GM23338 (cell line): ENCODE results near the gene TAS2R14. TPM values are rescaled to one million over a fixed set of nuclear protein-coding genes. Genes with fewer than 3 reads are reported as not detected.

Experiments used
- ATAC-seq: fragments of 200-7000 bp; cut with Tn5 transposase; 3 replicates; pipeline ENCODE4 v1.9.1; 2020
- DNase-seq: peaks from one replicate; pipeline ENCODE4 v3.0.0-alpha.2; 2015; ENCODE audit warnings: low spot score
- H2AFZ ChIP-seq: fragments of 200-600 bp; sonication (generic); 2 replicates; pipeline ENCODE4 v1.8.0; 2016; ENCODE audit warnings: antibody characterized with exemption, mild to moderate bottlenecking, moderate library complexity
- H3F3A ChIP-seq: fragments of 200-600 bp; sonication (generic); replicated peaks from 2 replicates; pipeline ENCODE4 v1.8.0; 2017; ENCODE audit warnings: antibody characterized with exemption, mixed run types, low read depth
- H3K27ac ChIP-seq: fragments of 200-600 bp; sonication (generic); 2 replicates; pipeline ENCODE4 v1.6.1; 2016; ENCODE audit warnings: low read depth
- H3K27me3 ChIP-seq: fragments of 200-600 bp; sonication (generic); 2 replicates; pipeline ENCODE4 v1.8.0; 2016; ENCODE audit warnings: mild to moderate bottlenecking, mixed run types, moderate library complexity; ENCODE audit not compliant: insufficient read depth
- H3K36me3 ChIP-seq: fragments of 200-600 bp; sonication (generic); 2 replicates; pipeline ENCODE4 v1.8.0; 2016; ENCODE audit warnings: mild to moderate bottlenecking; ENCODE audit not compliant: insufficient read depth
- H3K4me1 ChIP-seq: fragments of 200-600 bp; sonication (generic); 2 replicates; pipeline ENCODE4 v1.8.0; 2016; ENCODE audit warnings: mild to moderate bottlenecking, moderate library complexity; ENCODE audit not compliant: insufficient read depth
- H3K4me2 ChIP-seq: fragments of 200-600 bp; sonication (generic); 2 replicates; pipeline ENCODE4 v1.7.1; 2017; ENCODE audit warnings: mixed run types
- H3K4me3 ChIP-seq: fragments of 200-600 bp; sonication (generic); 2 replicates; pipeline ENCODE4 v1.6.1; 2016; ENCODE audit warnings: mixed run types
- H3K79me2 ChIP-seq: fragments of 200-600 bp; sonication (generic); replicated peaks from 2 replicates; pipeline ENCODE4 v1.8.0; 2017; ENCODE audit warnings: mild to moderate bottlenecking; ENCODE audit not compliant: insufficient read depth
- H3K9me2 ChIP-seq: fragments of 200-600 bp; sonication (generic); 2 replicates; pipeline ENCODE4 v1.8.0; 2017; ENCODE audit not compliant: insufficient read depth
- H4K20me1 ChIP-seq: fragments of 200-600 bp; sonication (generic); replicated peaks from 2 replicates; pipeline ENCODE4 v1.8.0; 2017; ENCODE audit warnings: mild to moderate bottlenecking; ENCODE audit not compliant: insufficient read depth
- H3K27ac Mint-ChIP-seq: 2 replicates; pipeline ENCODE4 v1.8.0; 2020; ENCODE audit warnings: inconsistent platforms, mild to moderate bottlenecking, moderate library complexity, mixed read lengths
- H3K27me3 Mint-ChIP-seq: 3 replicates; pipeline ENCODE4 v1.8.0; 2022; ENCODE audit warnings: low read depth, mild to moderate bottlenecking, moderate library complexity, mixed read lengths, inconsistent platforms; ENCODE audit not compliant: insufficient read depth, poor library complexity
- H3K36me3 Mint-ChIP-seq: 3 replicates; pipeline ENCODE4 v1.8.0; 2021; ENCODE audit warnings: low read depth, mild to moderate bottlenecking, inconsistent platforms, moderate library complexity, mixed read lengths
- H3K4me1 Mint-ChIP-seq: 3 replicates; pipeline ENCODE4 v1.8.0; 2020; ENCODE audit warnings: mild to moderate bottlenecking, inconsistent platforms, mixed read lengths
- H3K4me3 Mint-ChIP-seq: 3 replicates; pipeline ENCODE4 v1.8.0; 2021; ENCODE audit warnings: moderate library complexity, mild to moderate bottlenecking, inconsistent platforms, mixed read lengths
- H3K9me3 Mint-ChIP-seq: 3 replicates; pipeline ENCODE4 v1.8.0; 2020; ENCODE audit warnings: moderate library complexity, mild to moderate bottlenecking, inconsistent platforms, mixed read lengths
- CREB1 ChIP-seq: fragments of 250-450 bp; sonication (Bioruptor Pico); IDR thresholded peaks from 2 replicates; pipeline ENCODE4 v1.5.0; 2020; ENCODE audit warnings: low read depth, mild to moderate bottlenecking, moderate library complexity
- EZH2 ChIP-seq: fragments of 200-600 bp; sonication (generic); IDR thresholded peaks from one replicate; pipeline ENCODE4 v1.8.0; 2017; ENCODE audit warnings: antibody characterized with exemption, mild to moderate bottlenecking, low read depth; ENCODE audit not compliant: unreplicated experiment
- EZH2phosphoT487 ChIP-seq: fragments of 200-600 bp; sonication (generic); IDR thresholded peaks from one replicate; pipeline ENCODE4 v1.8.1; 2018; ENCODE audit warnings: antibody characterized with exemption; ENCODE audit not compliant: unreplicated experiment
- NANOG ChIP-seq: IDR thresholded peaks from 2 replicates; pipeline ENCODE4 v1.6.1; 2016; ENCODE audit warnings: antibody characterized with exemption, borderline replicate concordance
- POLR2AphosphoS5 ChIP-seq: IDR thresholded peaks from 2 replicates; pipeline ENCODE4 v1.6.1; 2016; ENCODE audit warnings: antibody characterized with exemption, low read depth
- STAT1 ChIP-seq: IDR thresholded peaks from one replicate; pipeline ENCODE4 v1.6.1; 2016; ENCODE audit warnings: antibody characterized with exemption; ENCODE audit not compliant: unreplicated experiment
- ZNF114 ChIP-seq: fragments of 250-450 bp; sonication (Bioruptor Pico); IDR thresholded peaks from 2 replicates; pipeline ENCODE4 v1.5.0; 2020; ENCODE audit warnings: mild to moderate bottlenecking, moderate library complexity
- polyA plus RNA-seq: library from polyadenylated mRNA; unstranded; fragments of >200 nt; fragmentation: Nextera tagmentation; extraction: Ambion mirVana; gene quantifications from 2 replicates; pipeline ENCODE4 v1.2.1, GENCODE V29; 2016
- total RNA-seq: library from RNA; depleted of rRNA; stranded (reverse); fragments of >200 nt; shearing (Covaris generic); gene quantifications from 2 replicates; pipeline ENCODE4 v1.2.3, GENCODE V29; 2014
- TF ChIP-seq, protein P1 (sequence below): IDR thresholded peaks from 2 replicates; pipeline ENCODE4 v1.6.1; 2016; ENCODE audit warnings: antibody characterized with exemption
- TF ChIP-seq, protein P2 (sequence below), 2 experiments: fragments of 200-600 bp in 1 of 2; sonication (generic) in 1 of 2; conservative IDR thresholded peaks; 2 replicates each; pipeline versions ENCODE4 v1.5.1 to v1.6.1; 2016 to 2017; ENCODE audit warnings: antibody characterized with exemption in 2 of 2, low read depth in 2 of 2, mild to moderate bottlenecking in 2 of 2, moderate library complexity in 1 of 2
- TF ChIP-seq, protein P3 (sequence below): IDR thresholded peaks from one replicate; pipeline ENCODE4 v1.6.1; 2018; ENCODE audit warnings: antibody characterized with exemption; ENCODE audit not compliant: unreplicated experiment

TAS2R14 gene
- total and polyA plus RNA-seq, 2 experiments from 2014 or later, result 2.6 to 5.9 TPM

DNA sequence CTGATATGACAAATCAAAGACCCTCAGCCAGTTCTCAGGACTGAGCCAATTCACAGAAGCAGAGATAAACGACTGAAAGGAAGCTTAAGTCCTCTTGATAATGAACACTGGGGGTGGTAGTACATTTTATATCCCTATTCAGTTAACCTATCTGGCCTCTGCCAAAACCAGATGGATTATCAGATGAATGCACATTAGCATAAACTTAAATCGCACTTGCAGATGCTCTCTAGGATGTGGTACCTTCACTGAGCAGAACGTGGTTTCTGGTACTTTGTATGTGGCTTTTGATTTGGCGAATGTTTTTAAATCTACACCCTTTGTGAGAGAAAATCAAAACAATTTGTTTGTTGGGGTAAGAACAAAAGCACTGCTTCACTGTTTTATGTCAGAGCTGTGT is 21.1 kb upstream of the TAS2R14 start (continued):
- no peak for TF ChIP-seq EZH2phosphoT487
- TF ChIP-seq, protein P1, sequence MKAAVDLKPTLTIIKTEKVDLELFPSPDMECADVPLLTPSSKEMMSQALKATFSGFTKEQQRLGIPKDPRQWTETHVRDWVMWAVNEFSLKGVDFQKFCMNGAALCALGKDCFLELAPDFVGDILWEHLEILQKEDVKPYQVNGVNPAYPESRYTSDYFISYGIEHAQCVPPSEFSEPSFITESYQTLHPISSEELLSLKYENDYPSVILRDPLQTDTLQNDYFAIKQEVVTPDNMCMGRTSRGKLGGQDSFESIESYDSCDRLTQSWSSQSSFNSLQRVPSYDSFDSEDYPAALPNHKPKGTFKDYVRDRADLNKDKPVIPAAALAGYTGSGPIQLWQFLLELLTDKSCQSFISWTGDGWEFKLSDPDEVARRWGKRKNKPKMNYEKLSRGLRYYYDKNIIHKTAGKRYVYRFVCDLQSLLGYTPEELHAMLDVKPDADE, result no peak

DNA sequence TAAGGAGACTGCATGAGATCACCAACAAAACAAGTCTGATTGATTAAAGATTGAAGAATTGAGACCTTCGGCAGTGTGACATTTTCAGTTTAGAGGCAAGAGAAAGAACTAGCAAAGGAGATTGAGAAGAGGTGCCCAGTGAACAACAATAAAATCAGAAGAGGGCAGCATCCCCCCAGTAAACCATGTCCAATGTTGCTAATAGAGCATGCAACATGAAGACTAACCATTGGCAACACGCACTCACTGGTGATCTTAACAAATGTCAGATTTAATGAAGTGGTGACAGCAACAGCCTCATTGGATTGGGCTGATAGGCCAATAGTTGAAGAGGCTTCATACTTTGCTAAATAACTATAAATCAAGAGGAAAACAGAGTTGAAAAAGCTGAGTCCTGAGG is 20.7 kb upstream of the TAS2R14 start:
- H3K9me2 ChIP-seq, result 0 out of 2 replicates have a peak, but pooled peaks cover 3% of the 10 kb centered on the region
- H3K4me1 Mint-ChIP-seq, result no peaks in the 10 kb centered on the region
- no peak overlapping the region for H2AFZ ChIP-seq
- H3K36me3 ChIP-seq, result no peaks in the 10 kb centered on the region
- no peak for DNase-seq
- H3K27me3 ChIP-seq, result no peaks in the 10 kb centered on the region
- no peak for ATAC-seq
- TF ChIP-seq ZNF114, result no peak
- TF ChIP-seq NANOG, result no peak
- TF ChIP-seq STAT1, result no peak
- TF ChIP-seq, protein P2, sequence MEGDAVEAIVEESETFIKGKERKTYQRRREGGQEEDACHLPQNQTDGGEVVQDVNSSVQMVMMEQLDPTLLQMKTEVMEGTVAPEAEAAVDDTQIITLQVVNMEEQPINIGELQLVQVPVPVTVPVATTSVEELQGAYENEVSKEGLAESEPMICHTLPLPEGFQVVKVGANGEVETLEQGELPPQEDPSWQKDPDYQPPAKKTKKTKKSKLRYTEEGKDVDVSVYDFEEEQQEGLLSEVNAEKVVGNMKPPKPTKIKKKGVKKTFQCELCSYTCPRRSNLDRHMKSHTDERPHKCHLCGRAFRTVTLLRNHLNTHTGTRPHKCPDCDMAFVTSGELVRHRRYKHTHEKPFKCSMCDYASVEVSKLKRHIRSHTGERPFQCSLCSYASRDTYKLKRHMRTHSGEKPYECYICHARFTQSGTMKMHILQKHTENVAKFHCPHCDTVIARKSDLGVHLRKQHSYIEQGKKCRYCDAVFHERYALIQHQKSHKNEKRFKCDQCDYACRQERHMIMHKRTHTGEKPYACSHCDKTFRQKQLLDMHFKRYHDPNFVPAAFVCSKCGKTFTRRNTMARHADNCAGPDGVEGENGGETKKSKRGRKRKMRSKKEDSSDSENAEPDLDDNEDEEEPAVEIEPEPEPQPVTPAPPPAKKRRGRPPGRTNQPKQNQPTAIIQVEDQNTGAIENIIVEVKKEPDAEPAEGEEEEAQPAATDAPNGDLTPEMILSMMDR (conservative IDR thresholded peaks at IDR 0.05; ENCODE audit: low read depth in 2 of 2), result peak in 1 of 2 experiments; percentile 33; a peak in 2 of 4 replicates
- TF ChIP-seq EZH2phosphoT487, result no peak
- TF ChIP-seq POLR2AphosphoS5, result no peak
- TF ChIP-seq, protein P1, result no peak
- H3F3A ChIP-seq, result no peaks in the 10 kb centered on the region
- H3K27ac ChIP-seq, result no peak overlapping the region
- peaks cover 7% of the 10 kb centered on the region for H3K9me3 Mint-ChIP-seq
- peaks cover 17% of the 10 kb centered on the region; the same call in 1 of the 2 replicates for H3K79me2 ChIP-seq
- H3K4me3 ChIP-seq, result no peak overlapping the region
- peaks cover 8% of the 10 kb centered on the region; the same call in 1 of the 3 replicates for H3K36me3 Mint-ChIP-seq
- H3K27ac Mint-ChIP-seq, result no peak overlapping the region
- no peaks in the 10 kb centered on the region for H3K27me3 Mint-ChIP-seq
- H3K4me1 ChIP-seq, result no peaks in the 10 kb centered on the region
- H3K4me3 Mint-ChIP-seq, result no peak overlapping the region
- no peak overlapping the region for H3K4me2 ChIP-seq
- H4K20me1 ChIP-seq, result no peaks in the 10 kb centered on the region; the same call in 1 of the 2 replicates

DNA sequence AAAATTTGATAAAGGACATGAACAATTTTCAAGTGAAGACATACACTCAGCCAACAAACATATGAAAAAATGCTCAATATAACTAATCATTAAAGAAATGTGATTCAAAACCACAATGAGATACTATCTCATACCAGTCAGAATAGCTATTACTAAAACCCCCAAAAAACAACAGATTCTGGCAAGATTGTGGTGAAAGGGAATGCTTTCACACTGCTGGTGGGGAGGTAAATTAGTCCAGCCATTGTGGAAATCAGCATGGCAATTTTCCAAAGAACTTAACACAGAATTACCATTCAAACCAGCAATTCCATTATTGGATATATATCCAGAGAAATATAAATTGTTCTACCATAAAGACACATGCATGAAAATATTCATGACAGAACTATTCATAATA is 18.7 kb upstream of the TAS2R14 start:
- Mint-ChIP-seq H3K4me3 (no peak overlapping the region), H3K4me1 (no peaks in the 10 kb centered on the region; the same call in 2 of the 3 replicates), H3K27me3 (no peaks in the 10 kb centered on the region), H3K27ac (no peak overlapping the region), H3K36me3 (peaks cover 8% of the 10 kb centered on the region; the same call in 2 of the 3 replicates), H3K9me3 (peaks cover 7% of the 10 kb centered on the region)
- Histone ChIP-seq H4K20me1 (no peaks in the 10 kb centered on the region; the same call in 1 of the 2 replicates), H3F3A (no peaks in the 10 kb centered on the region), H3K9me2 (0 out of 2 replicates have a peak, but pooled peaks cover 3% of the 10 kb centered on the region), H3K79me2 (peaks cover 20% of the 10 kb centered on the region), H3K4me2 (no peak overlapping the region), H3K27me3 (no peaks in the 10 kb centered on the region), H3K4me3 (no peak overlapping the region), H3K27ac (no peak overlapping the region), H3K36me3 (no peaks in the 10 kb centered on the region), H2AFZ (no peak overlapping the region), H3K4me1 (no peaks in the 10 kb centered on the region)
- DNase-seq, result no peak
- no peak for ATAC-seq
- TF ChIP-seq CREB1 (no peak), STAT1 (no peak), NANOG (no peak), EZH2 (no peak)
- TF ChIP-seq, protein P3, sequence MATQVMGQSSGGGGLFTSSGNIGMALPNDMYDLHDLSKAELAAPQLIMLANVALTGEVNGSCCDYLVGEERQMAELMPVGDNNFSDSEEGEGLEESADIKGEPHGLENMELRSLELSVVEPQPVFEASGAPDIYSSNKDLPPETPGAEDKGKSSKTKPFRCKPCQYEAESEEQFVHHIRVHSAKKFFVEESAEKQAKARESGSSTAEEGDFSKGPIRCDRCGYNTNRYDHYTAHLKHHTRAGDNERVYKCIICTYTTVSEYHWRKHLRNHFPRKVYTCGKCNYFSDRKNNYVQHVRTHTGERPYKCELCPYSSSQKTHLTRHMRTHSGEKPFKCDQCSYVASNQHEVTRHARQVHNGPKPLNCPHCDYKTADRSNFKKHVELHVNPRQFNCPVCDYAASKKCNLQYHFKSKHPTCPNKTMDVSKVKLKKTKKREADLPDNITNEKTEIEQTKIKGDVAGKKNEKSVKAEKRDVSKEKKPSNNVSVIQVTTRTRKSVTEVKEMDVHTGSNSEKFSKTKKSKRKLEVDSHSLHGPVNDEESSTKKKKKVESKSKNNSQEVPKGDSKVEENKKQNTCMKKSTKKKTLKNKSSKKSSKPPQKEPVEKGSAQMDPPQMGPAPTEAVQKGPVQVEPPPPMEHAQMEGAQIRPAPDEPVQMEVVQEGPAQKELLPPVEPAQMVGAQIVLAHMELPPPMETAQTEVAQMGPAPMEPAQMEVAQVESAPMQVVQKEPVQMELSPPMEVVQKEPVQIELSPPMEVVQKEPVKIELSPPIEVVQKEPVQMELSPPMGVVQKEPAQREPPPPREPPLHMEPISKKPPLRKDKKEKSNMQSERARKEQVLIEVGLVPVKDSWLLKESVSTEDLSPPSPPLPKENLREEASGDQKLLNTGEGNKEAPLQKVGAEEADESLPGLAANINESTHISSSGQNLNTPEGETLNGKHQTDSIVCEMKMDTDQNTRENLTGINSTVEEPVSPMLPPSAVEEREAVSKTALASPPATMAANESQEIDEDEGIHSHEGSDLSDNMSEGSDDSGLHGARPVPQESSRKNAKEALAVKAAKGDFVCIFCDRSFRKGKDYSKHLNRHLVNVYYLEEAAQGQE, result no peak
